ENCODE results near the gene CDH4. TPM values are rescaled to one million over a fixed set of nuclear protein-coding genes. Genes with fewer than 3 reads are reported as not detected.

Gene CDH4
- total and polyA plus RNA-seq, 2 of the 13 experiments (the other 11 are each of a cell fraction or from before 2014, with no cell fraction given) = not detected

DNA sequence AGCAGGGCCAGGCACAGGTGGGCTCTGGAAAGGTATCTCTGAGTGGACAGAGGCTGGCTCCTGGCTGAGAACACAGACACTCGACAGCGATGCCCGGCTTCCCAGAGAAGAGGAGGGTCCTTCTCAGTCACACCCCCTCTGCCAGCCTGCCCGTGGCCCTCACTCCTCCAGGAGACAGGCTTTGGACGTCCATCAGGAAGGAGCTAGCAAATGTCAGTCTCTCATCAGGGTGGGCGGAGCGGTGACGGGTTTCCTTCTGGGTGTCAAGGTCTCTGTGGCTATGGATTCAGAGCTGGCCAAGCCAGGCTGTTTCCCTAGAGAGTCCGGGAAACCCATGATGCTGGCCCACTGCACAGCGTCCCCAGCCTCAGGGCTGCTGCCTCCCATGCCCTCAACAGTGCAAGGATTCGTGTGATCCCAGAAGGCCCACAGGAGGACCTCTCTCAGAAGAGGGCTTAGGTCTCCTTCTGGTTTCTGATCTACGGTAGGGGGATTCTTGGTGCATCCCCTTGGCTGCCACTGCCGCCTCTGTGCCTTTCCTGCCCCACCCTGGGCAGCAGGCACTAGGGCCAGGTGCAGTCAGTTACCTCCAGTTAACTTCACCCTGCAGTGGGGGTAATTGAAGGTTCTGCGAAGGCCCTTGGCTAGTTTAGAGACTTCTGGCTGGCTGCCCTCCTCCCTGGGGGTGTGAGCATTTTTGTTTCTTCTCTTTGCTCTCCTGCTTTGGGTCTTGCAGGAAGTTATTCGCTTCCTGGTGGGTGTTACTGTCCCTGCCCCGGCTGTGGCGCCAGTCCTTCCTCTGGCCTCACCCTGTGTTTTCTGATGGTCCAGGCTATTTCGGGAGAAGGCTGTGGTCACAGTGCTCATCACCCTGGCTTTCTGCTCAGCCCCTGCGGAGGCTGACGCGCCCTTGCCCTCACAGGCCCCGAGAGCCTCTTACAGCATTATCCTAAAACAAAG is 80.2 kb downstream of the CDH4 start:
- POLR2A ChIA-PET = no interaction called here
- Histone ChIP-seq H2AFZ (ENCODE audit: low read length) (no peak overlapping the region), H3K4me3 (replicated peaks in 1 of 3; ENCODE audit: insufficient read depth in 1 of 3, low read depth in 2 of 3, low read length in 3 of 3) (no peak overlapping the region)

More for the DNA sequence above, 80.2 kb downstream of the CDH4 start:
- H3K9me3 ChIP-seq (ENCODE audit: low read length) = no peaks in the 10 kb centered on the region
- peaks cover 9 to 18% of the 10 kb centered on the region in 2 experiments; a peak in 3 of 5 replicates for H3K27me3 ChIP-seq (ENCODE audit: control insufficient read depth in 1 of 2, insufficient read depth in 2 of 2, low read length in 2 of 2)
- in situ Hi-C loops (cut with HindIII; ENCODE audit: extremely low pct_ligation_motif_present, low pct_unique_long_range_greater_than_20kb) (no loop called here), intact Hi-C loops (cut with micrococcal nuclease; ENCODE audit: unreplicated experiment) (no loop called here)
- DNase-seq (ENCODE audit: low spot score) = no peak
- H3K79me2 ChIP-seq (ENCODE audit: insufficient read depth, low read length) = no peaks in the 10 kb centered on the region
- 6% methylated on average over 20 of the region's 22 CpGs for WGBS (ENCODE audit: low lambda C conversion rate)
- H3K9ac ChIP-seq (ENCODE audit: insufficient read depth, low read depth, low read length) = no peak overlapping the region
- CTCF ChIA-PET (ENCODE audit: low intra/inter-chr PET ratio, low total read pairs) = no interaction called here
- ATAC-seq = no peak; the same call in 2 of the 3 replicates
- no peaks in the 10 kb centered on the region for H3K36me3 ChIP-seq (replicated peaks in 1 of 2; ENCODE audit: control insufficient read depth in 1 of 2, insufficient read depth in 2 of 2, low read length in 2 of 2)
- TF ChIP-seq, protein P1, sequence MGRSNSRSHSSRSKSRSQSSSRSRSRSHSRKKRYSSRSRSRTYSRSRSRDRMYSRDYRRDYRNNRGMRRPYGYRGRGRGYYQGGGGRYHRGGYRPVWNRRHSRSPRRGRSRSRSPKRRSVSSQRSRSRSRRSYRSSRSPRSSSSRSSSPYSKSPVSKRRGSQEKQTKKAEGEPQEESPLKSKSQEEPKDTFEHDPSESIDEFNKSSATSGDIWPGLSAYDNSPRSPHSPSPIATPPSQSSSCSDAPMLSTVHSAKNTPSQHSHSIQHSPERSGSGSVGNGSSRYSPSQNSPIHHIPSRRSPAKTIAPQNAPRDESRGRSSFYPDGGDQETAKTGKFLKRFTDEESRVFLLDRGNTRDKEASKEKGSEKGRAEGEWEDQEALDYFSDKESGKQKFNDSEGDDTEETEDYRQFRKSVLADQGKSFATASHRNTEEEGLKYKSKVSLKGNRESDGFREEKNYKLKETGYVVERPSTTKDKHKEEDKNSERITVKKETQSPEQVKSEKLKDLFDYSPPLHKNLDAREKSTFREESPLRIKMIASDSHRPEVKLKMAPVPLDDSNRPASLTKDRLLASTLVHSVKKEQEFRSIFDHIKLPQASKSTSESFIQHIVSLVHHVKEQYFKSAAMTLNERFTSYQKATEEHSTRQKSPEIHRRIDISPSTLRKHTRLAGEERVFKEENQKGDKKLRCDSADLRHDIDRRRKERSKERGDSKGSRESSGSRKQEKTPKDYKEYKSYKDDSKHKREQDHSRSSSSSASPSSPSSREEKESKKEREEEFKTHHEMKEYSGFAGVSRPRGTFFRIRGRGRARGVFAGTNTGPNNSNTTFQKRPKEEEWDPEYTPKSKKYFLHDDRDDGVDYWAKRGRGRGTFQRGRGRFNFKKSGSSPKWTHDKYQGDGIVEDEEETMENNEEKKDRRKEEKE (IDR thresholded peaks at IDR 0.05) = no peak
- no peak for TF ChIP-seq ZFP62 (CRISPR knock-in tag; IDR thresholded peaks at IDR 0.05)
- no peak for TF ChIP-seq NCOA5 (CRISPR knock-in tag; IDR thresholded peaks at IDR 0.05)
- TF ChIP-seq KDM1A (CRISPR knock-in tag; IDR thresholded peaks at IDR 0.05) = no peak
- no peak for TF ChIP-seq SCMH1 (CRISPR knock-in tag; IDR thresholded peaks at IDR 0.05; ENCODE audit: borderline replicate concordance)
- no peak for TF ChIP-seq SMARCE1 (IDR thresholded peaks at IDR 0.05; ENCODE audit: borderline replicate concordance)
- H3K27ac ChIP-seq (ENCODE audit: extremely low read length, insufficient read depth, low read length) = no peak overlapping the region
- H3K4me2 ChIP-seq (ENCODE audit: low read depth, low read length) = no peak overlapping the region
- FAIRE-seq = no peak
- BruUV-seq (replicated peaks) = no TSS peak
- H4K20me1 ChIP-seq (ENCODE audit: insufficient read depth, low read length) = no peaks in the 10 kb centered on the region
- H3K4me1 ChIP-seq (ENCODE audit: insufficient read depth, low read length) = no peaks in the 10 kb centered on the region

All from HepG2 (cell line).